HepG2 (cell line): ENCODE data around the gene MCOLN3. TPM values are rescaled to one million over a fixed set of nuclear protein-coding genes. Genes with fewer than 3 reads are reported as not detected.

Experiments
- ATAC-seq: fragments of 200-7000 bp; cut with Tn5 transposase; 3 replicates; pipeline ENCODE4 v1.9.1; 2020; ENCODE audit warnings: mild to moderate bottlenecking, moderate library complexity
- BruUV-seq: library from RNA; stranded (reverse); fragments of 400-500 nt; replicated peaks from 2 replicates; lab custom pipeline; 2021; lab: Mats Ljungman, UMichigan
- CTCF ChIA-PET: fragments of 300-600 bp; formaldehyde crosslinking; extraction: SDS; loops from one replicate; lab custom pipeline; 2021; ENCODE audit warnings: low total read pairs, inconsistent platforms, low intra/inter-chr PET ratio; lab: Yijun Ruan, JAX
- POLR2A ChIA-PET: fragments of 350-600 bp; sonication (Branson Sonifier 250); formaldehyde crosslinking; loops from one replicate; lab custom pipeline; 2020; ENCODE audit warnings: antibody characterized with exemption, inconsistent platforms; lab: Yijun Ruan, JAX
- DNase-seq: peaks from one replicate; pipeline ENCODE4 v3.0.0-alpha.2; 2015; ENCODE audit warnings: low spot score
- FAIRE-seq: peaks from 3 replicates; lab custom pipeline; 2011; peaks lifted over from hg19 to GRCh38; lab: Jason Lieb, UNC
- H2AFZ ChIP-seq: one replicate; pipeline ENCODE4 v1.6.1; 2011; ENCODE audit warnings: low read length, inconsistent platforms
- H3K27ac ChIP-seq: fragments of 300-600 bp; 3 replicates; pipeline ENCODE4 v1.8.0; 2011; ENCODE audit warnings: mixed run types, mild to moderate bottlenecking, mixed read lengths, low read length, inconsistent platforms; ENCODE audit not compliant: insufficient read depth; ENCODE audit errors: extremely low read length
- H3K27me3 ChIP-seq, 2 experiments: fragments of 200-600 bp in 1 of 2; 2 replicates in 1 of 2; 3 replicates in 1 of 2; pipeline versions ENCODE4 v1.6.0 to v1.8.0; 2011; ENCODE audit warnings: low read length in 2 of 2, mild to moderate bottlenecking in 2 of 2, moderate library complexity in 2 of 2, inconsistent platforms in 1 of 2; ENCODE audit not compliant: insufficient read depth in 2 of 2, control insufficient read depth in 1 of 2
- H3K36me3 ChIP-seq, 2 experiments: fragments of 200-600 bp in 1 of 2; replicated peaks in 1 of 2; 2 replicates in 1 of 2; 3 replicates in 1 of 2; pipeline versions ENCODE4 v1.5.1 to v1.8.0; 2011; ENCODE audit warnings: low read length in 2 of 2, inconsistent platforms in 1 of 2; ENCODE audit not compliant: insufficient read depth in 2 of 2, control insufficient read depth in 1 of 2
- H3K4me1 ChIP-seq: 2 replicates; pipeline ENCODE4 v1.5.1; 2012; ENCODE audit warnings: low read length, inconsistent platforms; ENCODE audit not compliant: insufficient read depth
- H3K4me2 ChIP-seq: 2 replicates; pipeline ENCODE4 v1.6.0; 2011; ENCODE audit warnings: low read depth, low read length, inconsistent platforms
- H3K4me3 ChIP-seq, 3 experiments: fragments of 200-600 bp in 1 of 3; sonication (generic), shearing (Covaris generic) in 1 of 3; replicated peaks in 1 of 3; 2 replicates each; pipeline ENCODE4 v1.5.1; 2011 to 2016; ENCODE audit warnings: low read length in 3 of 3, inconsistent platforms in 2 of 3, low read depth in 2 of 3, mild to moderate bottlenecking in 2 of 3, control low read depth in 1 of 3, mixed read lengths in 1 of 3; ENCODE audit not compliant: insufficient read depth in 1 of 3
- H3K79me2 ChIP-seq: one replicate; pipeline ENCODE4 v1.6.1; 2011; ENCODE audit warnings: low read length, inconsistent platforms; ENCODE audit not compliant: insufficient read depth
- H3K9ac ChIP-seq: 2 replicates; pipeline ENCODE4 v1.6.0; 2011; ENCODE audit warnings: mild to moderate bottlenecking, low read depth, low read length, inconsistent platforms; ENCODE audit not compliant: insufficient read depth
- H3K9me3 ChIP-seq: 2 replicates; pipeline ENCODE4 v1.5.1; 2012; ENCODE audit warnings: mild to moderate bottlenecking, low read length
- H4K20me1 ChIP-seq: 2 replicates; pipeline ENCODE4 v1.6.0; 2011; ENCODE audit warnings: inconsistent platforms, mild to moderate bottlenecking, low read length, moderate library complexity; ENCODE audit not compliant: insufficient read depth
- AGO1 ChIP-seq: fragments of 200-400 bp; formaldehyde crosslinking; IDR thresholded peaks from 2 replicates; pipeline ENCODE4 v1.6.1; 2017; ENCODE audit warnings: mild to moderate bottlenecking, low read depth, low read length, moderate library complexity; ENCODE audit not compliant: poor library complexity, severe bottlenecking
- FOSL1 ChIP-seq: sonication (generic); formaldehyde crosslinking; IDR thresholded peaks from 2 replicates; pipeline ENCODE4 v1.9.0; 2021; ENCODE audit warnings: missing genetic modification reagents, borderline replicate concordance
- MYNN ChIP-seq: sonication (generic); formaldehyde crosslinking; IDR thresholded peaks from 2 replicates; pipeline ENCODE4 v1.4.0; 2020; ENCODE audit warnings: mild to moderate bottlenecking, low read depth, missing genetic modification reagents
- ONECUT2 ChIP-seq: sonication (generic); formaldehyde crosslinking; IDR thresholded peaks from 2 replicates; pipeline ENCODE4 v1.4.0; 2020; ENCODE audit warnings: missing genetic modification reagents
- PAX8 ChIP-seq: sonication (generic); formaldehyde crosslinking; IDR thresholded peaks from 2 replicates; pipeline ENCODE4 v1.8.0; 2022; ENCODE audit warnings: mild to moderate bottlenecking, missing genetic modification reagents, borderline replicate concordance
- PHF5A ChIP-seq: IDR thresholded peaks from one replicate; pipeline ENCODE4 v1.6.1; 2018; ENCODE audit warnings: low read depth, missing genetic modification reagents; ENCODE audit not compliant: unreplicated experiment
- RFXAP ChIP-seq: sonication (generic); formaldehyde crosslinking; IDR thresholded peaks from 2 replicates; pipeline ENCODE4 v1.4.0; 2020; ENCODE audit warnings: missing genetic modification reagents, borderline replicate concordance
- ZNF143 ChIP-seq: sonication (generic); formaldehyde crosslinking; IDR thresholded peaks from 2 replicates; pipeline ENCODE4 v1.4.0; 2020; ENCODE audit warnings: missing genetic modification reagents
- ZNF225 ChIP-seq: sonication (generic); formaldehyde crosslinking; IDR thresholded peaks from 2 replicates; pipeline ENCODE4 v1.4.0; 2020; ENCODE audit warnings: mild to moderate bottlenecking, missing genetic modification reagents
- ZNF34 ChIP-seq: sonication (generic); formaldehyde crosslinking; IDR thresholded peaks from 2 replicates; pipeline ENCODE4 v1.4.0; 2020; ENCODE audit warnings: mild to moderate bottlenecking, missing genetic modification reagents, borderline replicate concordance
- ZNF616 ChIP-seq: sonication (generic); formaldehyde crosslinking; IDR thresholded peaks from 2 replicates; pipeline ENCODE4 v1.5.0; 2020; ENCODE audit warnings: low read depth, mild to moderate bottlenecking, missing genetic modification reagents
- ZNF678 ChIP-seq: sonication (generic); formaldehyde crosslinking; IDR thresholded peaks from 2 replicates; pipeline ENCODE4 v1.4.0; 2020; ENCODE audit warnings: mild to moderate bottlenecking, missing genetic modification reagents
- ZNF878 ChIP-seq: sonication (generic); formaldehyde crosslinking; IDR thresholded peaks from 2 replicates; pipeline ENCODE4 v1.8.1; 2023; ENCODE audit warnings: mild to moderate bottlenecking, missing genetic modification reagents, moderate library complexity
- WGBS: methylation state at CpG from one replicate; pipeline ENCODE4 v1.1.6; 2017; ENCODE audit warnings: low lambda C conversion rate; 5-methylcytosine and 5-hydroxymethylcytosine counted together
- in situ Hi-C: cut with HindIII; loops from 2 replicates; pipeline ENCODE4 v1.10.0; 2017; ENCODE audit warnings: low pct_unique_long_range_greater_than_20kb; ENCODE audit not compliant: extremely low pct_ligation_motif_present
- intact Hi-C: fragments of 100-400 bp; cut with micrococcal nuclease; formaldehyde crosslinking; loops from one replicate; pipeline ENCODE4 v1.10.0; 2022; ENCODE audit not compliant: unreplicated experiment
- polyA plus RNA-seq, 8 experiments: library from polyadenylated mRNA; depleted of rRNA in 3 of 8; stranded (reverse) in 7 of 8; unstranded in 1 of 8; fragments of >200 nt; fragmentation: Illumina TruSeq in 4 of 8; extraction: Trizol in 4 of 8; gene quantifications; 2 replicates each; pipeline versions ENCODE4 v1.2.1 to v1.2.3, GENCODE V29; 2011 to 2016; ENCODE audit warnings: low read depth in 4 of 8, missing spikeins in 1 of 8, mixed read lengths in 1 of 8; ENCODE audit not compliant: insufficient read depth in 1 of 8
- total RNA-seq, 5 experiments: library from RNA; depleted of rRNA; stranded (reverse); fragments of >200 nt; fragmentation: Illumina TruSeq; extraction: Trizol; gene quantifications; 2 replicates each; pipeline ENCODE4 v1.2.3, GENCODE V29; 2016; ENCODE audit warnings: low read depth in 1 of 5
- TF ChIP-seq, protein P1 (sequence below): sonication (generic); formaldehyde crosslinking; IDR thresholded peaks from 2 replicates; pipeline ENCODE4 v1.5.0; 2020; ENCODE audit warnings: mild to moderate bottlenecking, missing genetic modification reagents, borderline replicate concordance
- TF ChIP-seq, protein P2 (sequence below): sonication (generic); formaldehyde crosslinking; IDR thresholded peaks from 2 replicates; pipeline ENCODE4 v1.4.0; 2020; ENCODE audit warnings: low read depth, mild to moderate bottlenecking, missing genetic modification reagents

MCOLN3 gene
- total and polyA plus RNA-seq, 2 of the 13 experiments (the other 11 are each of a cell fraction or from before 2014, with no cell fraction given), result 0.04 TPM

DNA sequence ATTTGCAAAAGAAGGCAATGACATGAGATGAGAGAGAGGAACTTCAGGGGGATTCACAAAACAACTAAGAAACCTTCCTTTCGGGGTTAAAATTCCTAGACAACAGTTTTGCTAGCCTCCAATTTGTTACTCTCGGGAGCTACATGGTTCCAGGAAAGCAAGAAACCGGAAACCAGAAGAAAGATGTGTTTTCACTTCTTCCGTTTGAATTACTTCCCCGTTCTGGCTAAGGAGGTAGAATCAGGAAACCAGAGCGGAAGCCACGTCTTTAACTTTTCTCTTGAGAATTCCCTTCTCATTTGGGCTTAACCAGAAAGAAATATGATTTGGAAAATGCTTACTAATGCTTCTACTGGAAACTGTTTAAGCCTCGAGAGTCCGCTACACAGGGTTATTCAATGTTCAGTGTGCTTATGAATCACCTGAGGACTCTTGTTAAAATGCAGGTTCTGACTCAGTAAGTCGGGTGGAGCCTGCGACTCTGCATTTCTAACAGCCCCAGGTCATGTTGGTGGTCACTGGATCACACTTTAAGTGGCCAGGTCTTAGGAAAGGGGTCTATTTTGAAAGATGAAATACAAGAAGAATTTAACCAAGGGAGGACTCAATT, 43.5 kb upstream of the MCOLN3 start:
- no peak overlapping the region for H3K4me2 ChIP-seq
- FAIRE-seq, result no peak

DNA sequence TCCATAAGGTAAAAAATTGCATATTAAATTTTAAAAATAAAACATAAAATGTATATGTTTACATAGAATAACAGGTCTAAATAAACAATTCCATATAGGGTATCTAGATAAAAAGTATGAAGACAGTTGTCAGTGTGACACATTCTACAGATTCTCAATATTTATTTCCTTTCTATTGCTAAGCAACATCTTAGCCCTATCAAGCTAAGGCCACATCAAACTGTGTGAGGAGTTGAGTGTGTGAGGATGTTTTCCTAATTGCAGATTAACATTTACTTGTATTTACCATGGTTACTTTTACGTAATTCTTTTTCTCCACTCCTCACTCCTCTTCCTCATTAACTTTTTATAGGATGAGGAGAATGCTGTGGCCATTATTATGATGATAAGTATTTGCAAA, 41.9 kb upstream of the MCOLN3 start:
- FAIRE-seq (no peak), ATAC-seq (no peak), DNase-seq (no peak)
- H3K4me3 ChIP-seq, result no peak overlapping the region
- no peaks in the 10 kb centered on the region for H3K36me3 ChIP-seq
- H3K4me2 ChIP-seq, result no peak overlapping the region
- H3K4me1 ChIP-seq, result no peaks in the 10 kb centered on the region
- H3K79me2 ChIP-seq, result no peaks in the 10 kb centered on the region
- intact Hi-C loops (no loop called here), in situ Hi-C loops (no loop called here)
- ChIA-PET POLR2A (no interaction called here), CTCF (no interaction called here)
- H3K27me3 ChIP-seq, result peaks cover 0 to 24% of the 10 kb centered on the region in 2 experiments; a peak in 3 of 5 replicates
- no TSS peak for BruUV-seq
- H2AFZ ChIP-seq, result no peak overlapping the region
- no peaks in the 10 kb centered on the region for H3K9me3 ChIP-seq
- no peak overlapping the region for H3K27ac ChIP-seq
- H3K9ac ChIP-seq, result no peak overlapping the region
- WGBS, result 4% methylated on average over 1 of the region's 1 CpG
- no peaks in the 10 kb centered on the region for H4K20me1 ChIP-seq
- TF ChIP-seq ZNF34 (CRISPR knock-in tag), result no peak
- no peak for TF ChIP-seq RFXAP
- no peak for TF ChIP-seq ZNF878
- no peak for TF ChIP-seq ZNF225
- TF ChIP-seq FOSL1 (CRISPR knock-in tag), result no peak
- TF ChIP-seq, protein P1, sequence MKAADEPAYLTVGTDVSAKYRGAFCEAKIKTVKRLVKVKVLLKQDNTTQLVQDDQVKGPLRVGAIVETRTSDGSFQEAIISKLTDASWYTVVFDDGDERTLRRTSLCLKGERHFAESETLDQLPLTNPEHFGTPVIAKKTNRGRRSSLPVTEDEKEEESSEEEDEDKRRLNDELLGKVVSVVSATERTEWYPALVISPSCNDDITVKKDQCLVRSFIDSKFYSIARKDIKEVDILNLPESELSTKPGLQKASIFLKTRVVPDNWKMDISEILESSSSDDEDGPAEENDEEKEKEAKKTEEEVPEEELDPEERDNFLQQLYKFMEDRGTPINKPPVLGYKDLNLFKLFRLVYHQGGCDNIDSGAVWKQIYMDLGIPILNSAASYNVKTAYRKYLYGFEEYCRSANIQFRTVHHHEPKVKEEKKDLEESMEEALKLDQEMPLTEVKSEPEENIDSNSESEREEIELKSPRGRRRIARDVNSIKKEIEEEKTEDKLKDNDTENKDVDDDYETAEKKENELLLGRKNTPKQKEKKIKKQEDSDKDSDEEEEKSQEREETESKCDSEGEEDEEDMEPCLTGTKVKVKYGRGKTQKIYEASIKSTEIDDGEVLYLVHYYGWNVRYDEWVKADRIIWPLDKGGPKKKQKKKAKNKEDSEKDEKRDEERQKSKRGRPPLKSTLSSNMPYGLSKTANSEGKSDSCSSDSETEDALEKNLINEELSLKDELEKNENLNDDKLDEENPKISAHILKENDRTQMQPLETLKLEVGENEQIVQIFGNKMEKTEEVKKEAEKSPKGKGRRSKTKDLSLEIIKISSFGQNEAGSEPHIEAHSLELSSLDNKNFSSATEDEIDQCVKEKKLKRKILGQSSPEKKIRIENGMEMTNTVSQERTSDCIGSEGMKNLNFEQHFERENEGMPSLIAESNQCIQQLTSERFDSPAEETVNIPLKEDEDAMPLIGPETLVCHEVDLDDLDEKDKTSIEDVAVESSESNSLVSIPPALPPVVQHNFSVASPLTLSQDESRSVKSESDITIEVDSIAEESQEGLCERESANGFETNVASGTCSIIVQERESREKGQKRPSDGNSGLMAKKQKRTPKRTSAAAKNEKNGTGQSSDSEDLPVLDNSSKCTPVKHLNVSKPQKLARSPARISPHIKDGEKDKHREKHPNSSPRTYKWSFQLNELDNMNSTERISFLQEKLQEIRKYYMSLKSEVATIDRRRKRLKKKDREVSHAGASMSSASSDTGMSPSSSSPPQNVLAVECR, result no peak
- TF ChIP-seq, protein P2, sequence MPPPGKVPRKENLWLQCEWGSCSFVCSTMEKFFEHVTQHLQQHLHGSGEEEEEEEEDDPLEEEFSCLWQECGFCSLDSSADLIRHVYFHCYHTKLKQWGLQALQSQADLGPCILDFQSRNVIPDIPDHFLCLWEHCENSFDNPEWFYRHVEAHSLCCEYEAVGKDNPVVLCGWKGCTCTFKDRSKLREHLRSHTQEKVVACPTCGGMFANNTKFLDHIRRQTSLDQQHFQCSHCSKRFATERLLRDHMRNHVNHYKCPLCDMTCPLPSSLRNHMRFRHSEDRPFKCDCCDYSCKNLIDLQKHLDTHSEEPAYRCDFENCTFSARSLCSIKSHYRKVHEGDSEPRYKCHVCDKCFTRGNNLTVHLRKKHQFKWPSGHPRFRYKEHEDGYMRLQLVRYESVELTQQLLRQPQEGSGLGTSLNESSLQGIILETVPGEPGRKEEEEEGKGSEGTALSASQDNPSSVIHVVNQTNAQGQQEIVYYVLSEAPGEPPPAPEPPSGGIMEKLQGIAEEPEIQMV (CRISPR knock-in tag), result no peak
- no peak for TF ChIP-seq MYNN (CRISPR knock-in tag)

More for the DNA sequence above, 43.5 kb upstream of the MCOLN3 start:
- Histone ChIP-seq H4K20me1 (no peaks in the 10 kb centered on the region), H3K27me3 (peaks cover 0 to 24% of the 10 kb centered on the region in 2 experiments; a peak in 2 of 5 replicates), H3K9ac (no peak overlapping the region), H3K4me1 (no peaks in the 10 kb centered on the region), H2AFZ (no peak overlapping the region)
- DNase-seq, result no peak
- CTCF ChIA-PET, result no interaction called here
- no peak for ATAC-seq
- TF ChIP-seq ZNF616 (CRISPR knock-in tag) (no peak), PAX8 (CRISPR knock-in tag) (no peak), ZNF143 (CRISPR knock-in tag) (no peak), PHF5A (CRISPR knock-in tag) (no peak), ONECUT2 (CRISPR knock-in tag) (no peak), ZNF678 (CRISPR knock-in tag) (no peak), AGO1 (no peak)
- TF ChIP-seq, all 625 proteins: peak for 0
- WGBS, result 10% methylated on average over 11 of the region's 11 CpGs
- H3K9me3 ChIP-seq, result no peaks in the 10 kb centered on the region
- no TSS peak for BruUV-seq
- H3K27ac ChIP-seq, result no peak overlapping the region
- H3K36me3 ChIP-seq, result no peaks in the 10 kb centered on the region
- in situ Hi-C loops (no loop called here), intact Hi-C loops (no loop called here)
- POLR2A ChIA-PET, result no interaction called here
- H3K79me2 ChIP-seq, result no peaks in the 10 kb centered on the region
- no peak overlapping the region for H3K4me3 ChIP-seq
